BJ (cell line): ENCODE data around the gene VAV2. TPM values are rescaled to one million over a fixed set of nuclear protein-coding genes. Genes with fewer than 3 reads are reported as not detected.

Source experiments
- CTCF ChIA-PET: fragments of 350-600 bp; formaldehyde crosslinking; extraction: SDS; loops from one replicate; lab custom pipeline; 2021; ENCODE audit warnings: antibody characterized with exemption, inconsistent platforms; lab: Yijun Ruan, JAX
- POLR2A ChIA-PET: fragments of 300-600 bp; sonication (Branson Sonifier 250); formaldehyde crosslinking; extraction: SDS; loops from one replicate; lab custom pipeline; 2021; ENCODE audit warnings: antibody characterized with exemption; lab: Charles Lee
- DNase-seq: peaks from one replicate; pipeline ENCODE4 v3.0.0-alpha.2; 2011; ENCODE audit warnings: low read depth
- H3K27me3 ChIP-seq: 2 replicates; pipeline ENCODE4 v1.6.0; 2011; ENCODE audit warnings: low read length; ENCODE audit not compliant: control insufficient read depth, insufficient read depth
- H3K36me3 ChIP-seq: 2 replicates; pipeline ENCODE4 v1.5.1; 2011; ENCODE audit warnings: low read length; ENCODE audit not compliant: control insufficient read depth, insufficient read depth
- H3K4me3 ChIP-seq: 2 replicates; pipeline ENCODE4 v1.5.1; 2011; ENCODE audit warnings: low read depth, mild to moderate bottlenecking, control low read depth, low read length
- polyA plus RNA-seq: library from polyadenylated mRNA; depleted of rRNA; stranded (reverse); fragments of >200 nt; gene quantifications from 2 replicates; pipeline ENCODE4 v1.2.3, GENCODE V29; 2011
- TF ChIP-seq, protein P1 (sequence below): IDR thresholded peaks from 2 replicates; pipeline ENCODE4 v1.5.1; 2011; ENCODE audit warnings: low read depth, mild to moderate bottlenecking, control low read depth, inconsistent platforms, low read length, moderate library complexity; ENCODE audit not compliant: insufficient read depth

Gene VAV2
- polyA plus RNA-seq, 1 experiment: 9.9 TPM

DNA sequence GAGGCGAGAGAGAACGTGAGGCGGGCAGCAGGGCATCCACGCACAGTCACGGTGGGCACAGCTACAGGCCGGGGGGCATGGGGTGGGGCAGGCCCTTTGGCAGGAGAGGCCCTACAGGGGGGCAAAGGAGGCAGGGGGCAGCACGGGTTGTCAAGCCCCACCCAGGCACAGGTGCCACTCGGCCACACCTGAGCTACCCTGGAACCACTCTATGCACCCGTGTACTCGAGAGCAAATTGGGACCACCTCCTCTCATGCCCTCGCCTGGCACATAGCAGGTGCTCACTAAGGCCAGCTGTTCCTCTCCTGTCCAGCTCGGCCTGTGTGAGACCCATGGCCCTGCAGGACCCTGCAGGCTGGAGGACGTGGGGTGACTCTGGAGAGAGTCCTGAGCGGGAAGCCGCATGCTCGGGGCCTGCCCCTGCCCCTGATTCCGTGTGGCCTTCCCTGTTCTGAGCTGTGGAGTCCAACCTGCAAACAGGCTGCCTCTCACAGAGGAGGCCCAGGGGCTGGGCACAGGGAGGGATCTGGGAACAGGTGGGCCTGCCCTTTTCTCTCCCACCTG lies 222.5 kb downstream of the VAV2 start:
- DNase-seq: no peak
- TF ChIP-seq, protein P1, sequence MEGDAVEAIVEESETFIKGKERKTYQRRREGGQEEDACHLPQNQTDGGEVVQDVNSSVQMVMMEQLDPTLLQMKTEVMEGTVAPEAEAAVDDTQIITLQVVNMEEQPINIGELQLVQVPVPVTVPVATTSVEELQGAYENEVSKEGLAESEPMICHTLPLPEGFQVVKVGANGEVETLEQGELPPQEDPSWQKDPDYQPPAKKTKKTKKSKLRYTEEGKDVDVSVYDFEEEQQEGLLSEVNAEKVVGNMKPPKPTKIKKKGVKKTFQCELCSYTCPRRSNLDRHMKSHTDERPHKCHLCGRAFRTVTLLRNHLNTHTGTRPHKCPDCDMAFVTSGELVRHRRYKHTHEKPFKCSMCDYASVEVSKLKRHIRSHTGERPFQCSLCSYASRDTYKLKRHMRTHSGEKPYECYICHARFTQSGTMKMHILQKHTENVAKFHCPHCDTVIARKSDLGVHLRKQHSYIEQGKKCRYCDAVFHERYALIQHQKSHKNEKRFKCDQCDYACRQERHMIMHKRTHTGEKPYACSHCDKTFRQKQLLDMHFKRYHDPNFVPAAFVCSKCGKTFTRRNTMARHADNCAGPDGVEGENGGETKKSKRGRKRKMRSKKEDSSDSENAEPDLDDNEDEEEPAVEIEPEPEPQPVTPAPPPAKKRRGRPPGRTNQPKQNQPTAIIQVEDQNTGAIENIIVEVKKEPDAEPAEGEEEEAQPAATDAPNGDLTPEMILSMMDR: no peak
- no peaks in the 10 kb centered on the region for H3K27me3 ChIP-seq
- ChIA-PET POLR2A (no interaction called here), CTCF (interaction anchor here (1.4 to 3.1 kb wide), 3 partner anchors 12 to 225 kb away, joined by 4 to 16 read pairs (median 10); no protein-coding TSS in a partner anchor)
- H3K4me3 ChIP-seq: no peak overlapping the region
- H3K36me3 ChIP-seq: peaks cover 31% of the 10 kb centered on the region

DNA sequence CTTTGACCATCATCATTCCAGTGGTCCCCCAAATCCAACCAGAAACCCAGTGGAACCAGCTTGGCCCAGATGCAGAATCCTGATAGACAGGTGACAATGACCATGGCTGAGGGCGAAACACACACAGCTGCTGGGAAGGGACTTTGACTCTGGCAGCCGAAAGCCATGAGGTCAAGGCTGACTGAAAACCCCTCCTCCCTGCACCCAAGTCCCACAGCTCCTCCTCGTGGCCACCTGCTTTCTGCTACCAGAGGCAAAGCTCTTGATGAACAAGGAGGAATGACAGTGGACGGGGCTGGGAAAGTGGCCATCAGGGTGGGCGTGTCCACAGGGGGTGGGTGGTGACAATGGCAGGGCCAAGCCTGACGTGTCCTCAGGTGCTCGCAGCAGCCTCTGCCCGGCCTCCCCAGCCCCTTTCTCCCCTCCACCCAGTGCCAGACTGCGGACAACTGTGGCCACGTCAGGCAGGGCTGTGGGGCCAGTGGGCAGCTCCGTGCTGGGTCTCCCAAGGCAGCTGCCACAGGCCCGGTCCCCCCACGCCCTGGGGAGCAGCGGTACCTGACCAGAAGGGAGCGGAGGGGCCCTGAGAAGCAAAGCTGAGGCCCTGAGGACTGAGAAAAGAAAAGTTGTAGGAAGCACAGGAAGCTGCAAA lies 223.1 kb downstream of the VAV2 start:
- ChIA-PET POLR2A (no interaction called here), CTCF (interaction anchor here (1.4 to 3.1 kb wide), 2 partner anchors 13 to 225 kb away, joined by 4 to 16 read pairs; no protein-coding TSS in a partner anchor)
- Histone ChIP-seq H3K4me3 (no peak overlapping the region), H3K36me3 (peaks cover 28% of the 10 kb centered on the region), H3K27me3 (no peaks in the 10 kb centered on the region)
- DNase-seq: no peak
- TF ChIP-seq, protein P1: no peak

DNA sequence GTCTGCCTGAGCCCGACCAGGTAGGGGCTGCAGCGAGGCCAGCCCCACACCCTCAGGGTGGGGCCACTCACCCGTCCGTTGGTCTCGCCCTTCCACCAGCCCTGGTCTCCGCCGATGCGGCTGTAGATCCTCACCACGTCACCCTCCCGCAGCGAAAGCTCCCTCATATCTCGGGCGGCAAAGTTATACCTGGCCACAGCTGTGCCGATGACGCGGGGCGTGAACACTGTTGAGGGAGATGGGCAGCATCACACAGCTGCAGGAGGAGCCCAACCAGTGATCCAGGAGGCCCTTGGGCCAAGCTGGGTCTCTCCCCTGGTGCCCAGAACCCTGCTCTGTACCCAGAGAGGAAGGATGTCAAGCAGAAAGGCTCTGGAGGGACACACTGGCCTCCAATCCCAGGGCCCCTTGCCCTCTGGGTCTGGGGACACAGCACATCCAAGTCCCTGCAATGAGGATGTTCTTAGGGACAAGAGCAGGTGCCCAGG lies 223.7 kb downstream of the VAV2 start:
- POLR2A ChIA-PET: interaction anchor here (0.5 kb wide), 1 partner anchor 257 kb away, joined by 7 read pairs; the partner anchor contains the start of gene BRD3OS
- TF ChIP-seq, protein P1: no peak
- no peak for DNase-seq
- Histone ChIP-seq H3K4me3 (no peak overlapping the region), H3K27me3 (no peaks in the 10 kb centered on the region), H3K36me3 (peaks cover 31% of the 10 kb centered on the region)
- CTCF ChIA-PET: interaction anchor here (1.4 to 3.1 kb wide), 3 partner anchors 13 to 226 kb away, joined by 4 to 16 read pairs (median 5); no protein-coding TSS in a partner anchor

DNA sequence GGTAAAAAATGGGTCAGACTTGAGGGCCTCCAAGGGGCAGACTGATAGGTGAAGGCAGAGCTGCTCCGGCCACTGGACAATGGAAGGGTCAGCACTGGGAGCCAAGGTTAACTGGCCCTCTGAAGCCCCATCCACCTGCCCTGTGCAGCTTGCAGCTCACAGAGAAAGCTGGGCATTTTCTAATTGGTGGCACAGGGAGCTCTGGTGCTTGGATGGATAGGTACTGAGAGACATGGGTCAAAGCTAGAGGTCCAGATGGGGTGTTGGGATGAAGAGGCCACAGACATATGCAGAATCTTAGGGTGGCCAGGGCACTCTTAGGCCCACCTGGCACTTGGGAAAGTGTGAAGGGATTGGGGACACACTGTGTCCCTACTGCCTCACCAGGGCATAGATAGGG lies 224.5 kb downstream of the VAV2 start:
- POLR2A ChIA-PET: no interaction called here
- DNase-seq: no peak
- no peak overlapping the region for H3K4me3 ChIP-seq

More for the DNA sequence above, 224.5 kb downstream of the VAV2 start:
- CTCF ChIA-PET: interaction anchor here (0.6 to 3.1 kb wide), 3 partner anchors 14 to 27 kb away, joined by 3 to 16 read pairs (median 5); no protein-coding TSS in a partner anchor
- no peaks in the 10 kb centered on the region for H3K27me3 ChIP-seq
- H3K36me3 ChIP-seq: peaks cover 35% of the 10 kb centered on the region
- TF ChIP-seq, protein P1: no peak
